Lower leg skin (tissue), 3 donors: ENCODE data around the gene RNF141.

ENCODE experiments used
- POLR2A ChIP-seq, 2 donors: fragments of 450-650 bp; IDR thresholded peaks; one replicate each; pipeline ENCODE4 v1.6.1; 2016 to 2017; ENCODE audit warnings: antibody characterized with exemption in 2 of 2, mild to moderate bottlenecking in 1 of 2, moderate library complexity in 1 of 2
- TF ChIP-seq, protein P1 (sequence below), 3 donors: fragments of 450-650 bp; IDR thresholded peaks; one replicate each; pipeline ENCODE4 v1.5.1; 2016; ENCODE audit warnings: antibody characterized with exemption in 3 of 3, mild to moderate bottlenecking in 3 of 3, moderate library complexity in 2 of 3

DNA sequence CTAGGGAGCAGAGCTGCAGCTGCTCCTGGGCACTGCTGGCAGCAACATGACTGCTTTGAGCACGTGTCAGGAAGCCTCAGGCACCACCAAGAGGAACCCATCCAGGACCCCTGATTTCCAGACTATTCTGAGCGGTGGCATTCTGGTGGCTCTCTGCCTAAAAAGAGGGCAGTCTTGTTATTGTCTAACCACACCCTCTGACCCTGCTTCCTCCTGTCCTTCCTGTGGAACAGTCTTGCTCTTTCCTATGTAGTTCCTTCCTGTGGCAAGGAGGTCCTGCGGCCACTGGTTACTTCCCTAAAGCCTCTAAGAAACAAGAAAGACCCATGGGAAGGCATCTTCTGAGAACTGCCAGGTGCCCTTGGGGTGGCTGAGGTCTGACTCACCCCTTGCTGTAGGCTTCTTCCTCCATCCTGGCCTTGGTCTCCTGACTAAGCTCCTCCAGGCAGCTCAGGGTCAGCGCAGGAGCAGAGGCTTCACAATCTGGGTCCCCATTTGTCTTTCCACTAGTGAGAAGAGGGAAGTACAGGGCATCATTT, 40.6 kb upstream of the RNF141 start:
- TF ChIP-seq, protein P1, sequence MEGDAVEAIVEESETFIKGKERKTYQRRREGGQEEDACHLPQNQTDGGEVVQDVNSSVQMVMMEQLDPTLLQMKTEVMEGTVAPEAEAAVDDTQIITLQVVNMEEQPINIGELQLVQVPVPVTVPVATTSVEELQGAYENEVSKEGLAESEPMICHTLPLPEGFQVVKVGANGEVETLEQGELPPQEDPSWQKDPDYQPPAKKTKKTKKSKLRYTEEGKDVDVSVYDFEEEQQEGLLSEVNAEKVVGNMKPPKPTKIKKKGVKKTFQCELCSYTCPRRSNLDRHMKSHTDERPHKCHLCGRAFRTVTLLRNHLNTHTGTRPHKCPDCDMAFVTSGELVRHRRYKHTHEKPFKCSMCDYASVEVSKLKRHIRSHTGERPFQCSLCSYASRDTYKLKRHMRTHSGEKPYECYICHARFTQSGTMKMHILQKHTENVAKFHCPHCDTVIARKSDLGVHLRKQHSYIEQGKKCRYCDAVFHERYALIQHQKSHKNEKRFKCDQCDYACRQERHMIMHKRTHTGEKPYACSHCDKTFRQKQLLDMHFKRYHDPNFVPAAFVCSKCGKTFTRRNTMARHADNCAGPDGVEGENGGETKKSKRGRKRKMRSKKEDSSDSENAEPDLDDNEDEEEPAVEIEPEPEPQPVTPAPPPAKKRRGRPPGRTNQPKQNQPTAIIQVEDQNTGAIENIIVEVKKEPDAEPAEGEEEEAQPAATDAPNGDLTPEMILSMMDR (IDR thresholded peaks at IDR 0.05) = no peak
- no peak for TF ChIP-seq POLR2A (IDR thresholded peaks at IDR 0.05)
